GM21390 (cell line): ENCODE data around the gene RASSF5.
A peak's percentile ranks its signal among the peaks of the same experiment; 100 is the strongest.

Experiments used
- ATAC-seq: cut with Tn5 transposase; IDR thresholded peaks from one replicate; pipeline ENCODE4 v1.9.1; 2021; ENCODE audit not compliant: unreplicated experiment

RASSF5 gene

GRCh38 chr1:206583707-206584648, 76.6 kb downstream of the RASSF5 start:
- ATAC-seq: no peak

DNA sequence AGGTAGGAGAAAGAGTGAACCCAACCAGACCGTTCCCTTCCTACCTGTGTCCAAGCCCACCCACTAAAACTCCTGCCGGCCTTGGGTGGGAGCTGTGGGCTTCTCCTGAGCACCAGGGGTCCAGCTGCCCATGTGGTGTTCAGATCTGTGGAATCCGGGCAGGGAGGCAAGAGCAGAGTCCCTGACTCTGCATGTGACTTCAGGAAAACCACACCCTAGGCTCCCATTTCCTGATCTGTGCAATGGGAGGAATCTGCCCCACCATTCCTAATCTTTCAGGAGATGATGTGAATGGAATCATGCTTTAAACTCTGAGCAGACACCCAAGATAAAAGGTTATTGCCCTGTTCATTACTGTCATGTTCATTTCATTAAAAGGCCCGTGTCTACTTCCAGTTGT, 77.4 kb downstream of the RASSF5 start:
- no peak for ATAC-seq

GRCh38 chr1:206586501-206587445, 79.4 kb downstream of the RASSF5 start:
- ATAC-seq: no peak

DNA sequence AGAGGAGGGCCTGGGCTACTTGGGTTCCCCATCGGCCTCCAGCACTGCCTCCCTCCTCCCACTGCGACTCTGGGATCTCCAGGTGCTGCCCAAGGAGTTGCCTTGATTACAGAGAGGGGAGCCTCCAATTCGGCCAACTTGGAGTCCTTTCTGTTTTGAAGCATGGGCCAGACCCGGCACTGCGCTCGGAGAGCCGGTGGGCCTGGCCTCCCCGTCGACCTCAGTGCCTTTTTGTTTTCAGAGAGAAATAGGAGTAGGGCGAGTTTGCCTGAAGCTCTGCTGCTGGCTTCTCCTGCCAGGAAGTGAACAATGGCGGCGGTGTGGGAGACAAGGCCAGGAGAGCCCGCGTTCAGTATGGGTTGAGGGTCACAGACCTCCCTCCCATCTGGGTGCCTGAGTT, 80.6 kb downstream of the RASSF5 start:
- ATAC-seq: no peak

DNA sequence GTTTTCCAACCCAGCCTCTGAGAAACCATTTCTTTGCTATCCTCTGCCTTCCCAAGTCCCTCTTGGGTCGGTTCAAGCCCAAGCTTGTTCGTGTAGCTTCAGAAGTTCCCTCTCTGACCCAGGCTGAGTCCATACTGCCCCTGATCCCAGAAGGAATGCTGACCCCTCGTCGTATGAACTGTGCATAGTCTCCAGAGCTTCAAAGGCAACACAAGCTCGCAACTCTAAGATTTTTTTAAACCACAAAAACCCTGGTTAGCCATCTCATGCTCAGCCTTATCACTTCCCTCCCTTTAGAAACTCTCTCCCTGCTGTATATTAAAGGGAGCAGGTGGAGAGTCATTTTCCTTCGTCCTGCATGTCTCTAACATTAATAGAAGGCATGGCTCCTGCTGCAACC, 81.2 kb downstream of the RASSF5 start:
- ATAC-seq: no peak

GRCh38 chr1:206589206-206589605, 81.9 kb downstream of the RASSF5 start:
- no peak for ATAC-seq

- ATAC-seq: no peak
These were observed 82.9 kb downstream of the RASSF5 start for GRCh38 chr1:206590025-206590758.

GRCh38 chr1:206591226-206591625, 83.9 kb downstream of the RASSF5 start:
- no peak for ATAC-seq

DNA sequence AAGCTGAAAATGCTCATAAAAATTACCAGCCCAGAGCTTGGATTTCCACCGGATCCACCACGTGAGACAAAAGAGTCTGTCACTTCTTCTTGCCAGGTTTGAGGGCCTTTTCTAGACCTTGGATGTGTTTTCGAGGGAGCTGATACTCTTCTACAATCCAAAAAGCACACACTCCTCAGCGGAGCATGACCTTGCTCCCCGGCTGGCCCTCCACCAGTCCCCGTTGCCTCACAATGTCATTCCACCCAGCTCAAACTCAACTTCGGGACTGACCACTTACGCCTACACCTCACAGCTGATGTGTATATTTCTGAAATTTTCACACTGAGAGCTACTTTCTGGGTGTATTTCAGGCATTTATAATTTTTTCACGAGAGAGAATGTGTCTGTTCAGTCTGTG, 84.4 kb downstream of the RASSF5 start:
- ATAC-seq: no peak

- no peak for ATAC-seq
These were observed 86.1 kb downstream of the RASSF5 start for GRCh38 chr1:206593351-206593925.

DNA sequence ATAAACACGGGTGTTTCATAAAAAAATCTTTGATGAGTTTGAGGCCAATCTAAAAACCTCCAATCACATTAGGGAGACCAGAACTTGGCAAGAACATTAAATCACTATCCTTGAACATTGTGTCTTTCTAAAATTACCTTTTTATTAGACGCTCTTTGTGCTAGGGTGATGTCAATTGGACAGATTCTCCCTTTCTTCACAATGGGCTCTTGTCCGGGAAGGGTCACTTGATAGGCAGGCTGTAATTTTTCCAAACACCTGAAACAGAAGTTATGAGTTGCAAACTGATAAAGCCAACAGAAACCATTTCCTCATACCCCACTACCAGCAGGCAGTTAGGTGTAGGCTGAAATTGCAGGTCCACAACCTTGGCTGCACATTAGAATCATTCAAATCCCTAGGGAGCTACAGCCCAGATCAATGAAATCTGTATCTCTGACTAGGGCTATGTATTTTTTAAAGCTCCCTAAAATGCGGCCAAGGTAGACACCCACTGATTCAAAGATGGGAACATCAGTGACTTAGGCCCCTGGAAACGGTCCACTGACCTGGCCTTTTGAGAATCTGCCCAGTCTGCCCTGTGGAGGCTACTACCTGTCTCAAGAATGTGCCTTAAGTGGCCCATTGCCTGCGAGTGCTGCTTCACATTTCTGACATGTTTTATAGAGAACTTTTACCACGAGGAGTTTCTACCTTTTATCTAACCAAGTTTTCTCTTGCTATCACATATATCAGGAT, 88.4 kb downstream of the RASSF5 start:
- ATAC-seq: no peak

- ATAC-seq: no peak
These were observed 89.0 kb downstream of the RASSF5 start for GRCh38 chr1:206596319-206596666.

DNA sequence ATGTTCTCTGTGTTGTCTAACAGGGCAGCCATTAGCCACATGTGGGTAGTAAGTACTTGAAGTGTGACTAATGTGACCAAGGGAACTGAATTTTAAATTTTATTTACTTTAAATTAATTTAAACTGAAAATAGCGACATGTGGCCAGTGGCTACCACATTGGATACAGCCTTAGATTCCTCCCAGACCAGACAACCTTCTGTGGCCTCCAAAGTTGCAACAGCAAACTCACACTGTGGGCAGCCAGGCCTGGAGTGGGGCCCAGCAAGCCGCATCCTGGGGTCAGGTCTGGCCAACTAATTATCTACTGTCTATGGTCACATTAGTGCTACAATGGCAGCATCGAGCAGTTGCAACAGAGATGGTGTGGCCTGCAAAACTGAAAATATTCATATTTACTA, 93.2 kb downstream of the RASSF5 start:
- ATAC-seq: no peak

DNA sequence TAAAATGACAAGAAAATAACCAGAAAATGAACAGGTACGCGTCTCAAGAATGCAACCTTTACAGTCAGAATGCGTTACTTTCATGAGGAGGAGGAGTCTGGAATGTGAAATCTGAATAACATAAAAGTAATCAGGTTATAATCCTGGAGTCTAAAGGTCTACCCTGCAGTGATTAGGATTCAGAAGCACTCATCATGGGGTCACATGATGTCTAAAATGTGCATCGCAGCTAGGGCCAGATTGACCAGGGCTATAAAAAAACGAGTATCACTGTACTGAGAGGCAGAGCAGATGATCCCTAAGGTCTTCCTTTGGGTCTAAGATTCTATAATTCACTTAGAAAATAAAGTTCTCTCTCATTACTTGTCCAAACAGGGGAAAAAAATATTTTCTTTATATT, 97.5 kb downstream of the RASSF5 start:
- no peak for ATAC-seq

DNA sequence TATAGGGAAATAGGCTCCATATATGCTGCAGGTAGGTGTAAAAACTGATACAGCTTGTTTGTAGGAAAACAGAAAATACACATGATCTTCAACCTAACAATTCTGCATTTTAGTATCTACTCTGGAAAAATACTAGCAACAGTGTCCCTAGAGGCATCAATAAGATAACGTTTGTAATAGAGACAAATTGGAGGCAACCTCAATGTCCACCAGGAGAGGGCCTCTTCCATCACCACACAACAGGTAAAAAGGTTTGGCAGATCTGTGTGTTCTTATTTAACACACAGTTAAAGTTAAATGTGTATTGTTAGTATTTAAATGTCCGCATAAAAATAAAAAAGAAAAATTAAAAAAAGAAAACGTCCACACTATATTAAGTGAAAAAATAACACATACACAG, 99.5 kb downstream of the RASSF5 start:
- ATAC-seq: no peak

- no peak for ATAC-seq
These were observed 100.9 kb downstream of the RASSF5 start for GRCh38 chr1:206608108-206608698.

DNA sequence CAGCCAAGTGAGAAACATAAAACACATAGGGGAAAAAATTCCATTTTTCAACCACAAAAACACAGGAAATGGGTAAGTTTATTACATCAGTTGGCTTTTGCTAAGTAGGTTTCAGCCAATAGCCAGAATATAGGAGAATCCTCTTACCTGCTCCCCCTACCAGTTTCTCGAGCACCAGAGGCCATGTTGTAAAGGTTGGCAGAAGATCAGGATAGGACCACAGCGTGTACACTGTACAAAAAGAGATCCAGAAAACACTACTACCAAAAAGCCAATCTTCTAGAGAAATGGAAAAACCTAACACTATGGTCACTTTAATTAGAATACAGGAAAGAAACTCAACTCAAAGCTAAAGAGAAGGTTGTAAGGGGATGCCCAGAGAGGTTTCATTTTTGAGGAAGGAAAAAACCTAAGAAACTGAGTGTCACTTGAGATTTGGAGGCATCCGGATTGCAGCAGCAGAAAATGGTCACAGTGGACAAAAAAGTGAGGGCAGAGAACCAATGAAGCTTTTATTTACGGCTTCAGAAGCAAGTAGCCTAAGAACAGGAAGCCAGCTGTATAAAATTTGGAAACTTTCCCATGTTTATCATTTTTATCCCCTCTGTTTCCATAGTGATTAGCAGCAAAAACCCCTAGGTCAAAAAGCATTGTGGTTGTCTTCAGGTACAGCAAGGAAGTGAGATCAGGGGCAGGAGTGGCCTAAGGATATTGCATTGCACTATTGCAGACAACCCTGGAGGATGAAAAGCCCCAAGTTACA, 102.1 kb downstream of the RASSF5 start:
- ATAC-seq: no peak

DNA sequence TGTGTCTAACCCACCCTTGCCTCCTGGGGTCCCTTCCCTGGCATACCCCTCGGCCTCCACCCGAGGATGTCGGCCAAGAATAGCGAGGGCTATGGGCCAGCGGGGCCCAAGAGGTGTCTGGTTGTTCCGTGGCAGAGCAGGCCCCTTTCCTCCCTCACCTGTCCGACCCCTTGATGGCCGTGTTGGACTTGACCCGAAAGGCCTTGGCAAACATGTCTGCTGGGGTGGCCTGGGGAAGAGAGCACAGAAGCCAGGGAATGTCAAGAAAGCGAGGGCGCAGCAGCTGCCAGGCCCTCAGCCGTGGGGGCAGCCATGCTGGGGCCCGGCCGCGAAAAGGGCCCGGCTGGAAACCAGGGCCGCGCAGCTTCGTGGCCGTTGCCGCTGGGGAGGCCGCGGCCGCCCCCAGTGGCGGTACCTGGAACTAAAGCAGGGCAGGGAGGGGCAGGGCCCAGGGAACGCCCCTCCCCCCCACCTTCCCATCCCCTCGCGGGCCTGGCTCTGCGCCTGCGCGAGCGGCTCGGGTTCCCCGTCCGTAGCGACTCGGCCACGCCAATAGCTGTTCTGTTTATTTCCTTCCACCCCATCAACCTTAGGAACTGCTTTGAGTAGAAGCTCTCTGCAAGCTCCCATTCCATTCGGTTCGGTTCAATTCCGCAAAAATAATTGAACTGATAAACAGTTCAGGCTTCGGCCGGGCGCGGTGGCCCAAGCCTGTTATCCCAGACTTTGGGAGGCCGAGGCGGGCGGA, 105.0 kb downstream of the RASSF5 start, which contains the start of gene EIF2D:
Gene EIF2D (minus strand): TSS at position 337 of the 748 bp plus-strand sequence. CDS start 123 bp downstream, at position 214.
- peak; percentile 87 for ATAC-seq
